HL-60 (cell line): Measurements from ENCODE around the gene CHRNA3.

Experiments used
- DNase-seq, 2 experiments: peaks; one replicate each; pipeline ENCODE4 v3.0.0-alpha.2; 2010 to 2020; ENCODE audit warnings: low read depth in 1 of 2, low spot score in 1 of 2
- H3K27ac ChIP-seq: fragments of 250-450 bp; sonication (Bioruptor Pico); replicated peaks from 2 replicates; pipeline ENCODE4 v1.5.1; 2020; ENCODE audit warnings: mild to moderate bottlenecking, moderate library complexity
- H3K27me3 ChIP-seq: fragments of 250-450 bp; sonication (Bioruptor Pico); 2 replicates; pipeline ENCODE4 v1.5.1; 2021; ENCODE audit warnings: mild to moderate bottlenecking, moderate library complexity; ENCODE audit not compliant: insufficient read depth, poor library complexity, severe bottlenecking
- H3K4me3 ChIP-seq: replicated peaks from 2 replicates; pipeline ENCODE4 v1.5.1; 2011; ENCODE audit warnings: mild to moderate bottlenecking, control low read depth, low read length; ENCODE audit not compliant: insufficient read depth
- CTCF ChIP-seq: IDR thresholded peaks from one replicate; pipeline ENCODE4 v1.5.1; 2011; ENCODE audit warnings: low read length, control low read depth, inconsistent platforms; ENCODE audit not compliant: insufficient read depth
- GABPA ChIP-seq: IDR thresholded peaks from 2 replicates; pipeline ENCODE4 v1.6.1; 2012; ENCODE audit warnings: low read depth
- POLR2AphosphoS5 ChIP-seq: IDR thresholded peaks from 2 replicates; pipeline ENCODE4 v1.6.1; 2012; ENCODE audit warnings: low read depth
- REST ChIP-seq: IDR thresholded peaks from 2 replicates; pipeline ENCODE4 v1.6.1; 2012; ENCODE audit warnings: low read depth; ENCODE audit not compliant: insufficient replicate concordance
- SPI1 ChIP-seq: IDR thresholded peaks from 2 replicates; pipeline ENCODE4 v1.6.1; 2012; ENCODE audit warnings: low read depth, mild to moderate bottlenecking, borderline replicate concordance

CHRNA3 gene

GRCh38 chr15:78654272-78654671 is 33.5 kb upstream of the CHRNA3 start:
- no peak overlapping the region for H3K4me3 ChIP-seq
- DNase-seq, result no peak
- TF ChIP-seq CTCF (no peak), GABPA (no peak), SPI1 (no peak), POLR2AphosphoS5 (no peak), REST (no peak)
- H3K27me3 ChIP-seq, result no peaks in the 10 kb centered on the region
- no peak overlapping the region for H3K27ac ChIP-seq

- no peak for TF ChIP-seq CTCF
- no peak for TF ChIP-seq REST
- TF ChIP-seq SPI1, result no peak
- TF ChIP-seq POLR2AphosphoS5, result no peak
- no peak for TF ChIP-seq GABPA
- H3K27me3 ChIP-seq, result no peaks in the 10 kb centered on the region
- no peak for DNase-seq
- no peak overlapping the region for H3K27ac ChIP-seq
- H3K4me3 ChIP-seq, result no peak overlapping the region
These were observed 31.3 kb upstream of the CHRNA3 start for GRCh38 chr15:78651930-78652615.

- DNase-seq, result no peak
- TF ChIP-seq CTCF (no peak), GABPA (no peak), REST (no peak), SPI1 (no peak), POLR2AphosphoS5 (no peak)
- H3K27ac ChIP-seq, result no peak overlapping the region
- H3K4me3 ChIP-seq, result no peak overlapping the region
- no peaks in the 10 kb centered on the region for H3K27me3 ChIP-seq
These were observed 30.2 kb upstream of the CHRNA3 start for GRCh38 chr15:78651007-78651406.
